GM21619 (cell line): Measurements from ENCODE around the gene CAPZA1.

Source experiments
- ATAC-seq: cut with Tn5 transposase; IDR thresholded peaks from one replicate; pipeline ENCODE4 v1.9.1; 2021; ENCODE audit not compliant: unreplicated experiment

CAPZA1 gene

DNA sequence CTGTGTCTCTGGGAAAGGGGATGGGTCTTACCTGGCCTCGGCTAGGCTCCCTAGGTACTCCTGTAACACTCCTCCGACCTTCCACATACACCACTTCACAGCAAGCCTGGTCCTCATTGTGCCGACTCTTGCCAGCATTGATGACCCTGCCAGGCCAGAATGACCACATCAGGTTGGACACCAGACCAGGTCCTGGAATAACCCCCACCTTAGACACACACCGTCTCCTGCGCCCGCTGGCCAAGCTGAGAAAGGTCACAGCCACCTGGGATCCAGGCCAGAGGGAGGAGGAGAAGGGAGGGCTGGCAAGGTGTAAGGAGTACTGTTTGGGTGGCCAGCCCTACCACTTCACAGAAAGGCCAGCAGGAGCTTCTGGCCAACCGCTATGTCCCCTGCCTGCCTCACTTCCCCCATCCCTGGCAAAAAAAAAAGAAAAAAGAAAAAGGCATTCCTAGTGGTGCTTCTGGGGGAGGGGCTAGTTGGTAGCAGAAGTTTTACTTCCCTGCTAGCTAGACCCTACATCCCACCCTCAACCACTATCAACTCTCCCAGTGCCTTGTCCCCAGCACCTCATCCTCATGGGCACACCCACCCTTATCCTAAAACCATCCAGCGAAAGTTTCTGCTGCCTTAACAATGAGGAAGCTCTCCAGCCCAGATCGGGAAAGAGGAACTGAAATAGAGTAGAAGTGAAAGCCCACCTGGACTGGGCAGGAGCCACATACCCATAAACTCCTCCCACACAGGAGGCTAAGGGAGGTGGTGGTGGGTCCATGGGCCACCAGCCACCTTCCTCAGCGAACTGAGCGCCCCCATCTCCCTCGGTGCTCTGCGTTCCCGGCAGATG lies 94.1 kb downstream of the CAPZA1 start:
- ATAC-seq, result no peak

- no peak for ATAC-seq
These were observed 95.0 kb downstream of the CAPZA1 start for GRCh38 chr1:112714313-112715263.

- peak; percentile 77 for ATAC-seq
These were observed 95.8 kb downstream of the CAPZA1 start, which contains the start of gene PPM1J for GRCh38 chr1:112715264-112716053. TSS of gene PPM1J (minus strand) at chr1:112715332. CDS start at chr1:112715301, 31 bp downstream.

DNA sequence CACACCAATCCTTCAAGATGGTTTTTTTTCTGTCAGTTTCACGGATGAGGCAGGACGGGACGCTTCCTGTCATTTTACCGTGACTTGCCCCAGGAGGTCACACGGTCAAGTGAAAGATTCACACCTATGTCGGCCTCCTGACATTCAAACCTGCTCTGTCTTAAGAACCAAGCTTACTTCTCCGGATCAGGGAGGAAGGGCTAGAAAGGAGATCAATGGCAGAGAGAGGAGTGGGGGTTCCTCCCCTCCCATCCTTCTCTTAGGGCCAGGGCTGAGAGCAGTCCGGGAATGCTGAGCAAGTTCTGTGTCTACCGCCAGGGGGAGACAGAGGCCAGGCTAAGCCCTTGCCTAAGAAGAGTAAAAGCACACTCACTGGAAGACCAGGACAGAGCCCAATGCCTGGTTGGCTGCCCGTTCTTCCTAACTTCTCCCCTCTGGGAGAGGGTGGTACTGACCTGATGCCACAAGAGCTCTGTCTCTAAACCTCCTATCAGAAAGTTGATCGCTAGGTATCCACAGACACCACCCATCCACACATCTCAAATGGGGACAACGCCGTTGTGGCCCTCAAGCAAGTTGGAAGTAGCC lies 96.6 kb downstream of the CAPZA1 start:
- ATAC-seq, result peak; percentile 37

DNA sequence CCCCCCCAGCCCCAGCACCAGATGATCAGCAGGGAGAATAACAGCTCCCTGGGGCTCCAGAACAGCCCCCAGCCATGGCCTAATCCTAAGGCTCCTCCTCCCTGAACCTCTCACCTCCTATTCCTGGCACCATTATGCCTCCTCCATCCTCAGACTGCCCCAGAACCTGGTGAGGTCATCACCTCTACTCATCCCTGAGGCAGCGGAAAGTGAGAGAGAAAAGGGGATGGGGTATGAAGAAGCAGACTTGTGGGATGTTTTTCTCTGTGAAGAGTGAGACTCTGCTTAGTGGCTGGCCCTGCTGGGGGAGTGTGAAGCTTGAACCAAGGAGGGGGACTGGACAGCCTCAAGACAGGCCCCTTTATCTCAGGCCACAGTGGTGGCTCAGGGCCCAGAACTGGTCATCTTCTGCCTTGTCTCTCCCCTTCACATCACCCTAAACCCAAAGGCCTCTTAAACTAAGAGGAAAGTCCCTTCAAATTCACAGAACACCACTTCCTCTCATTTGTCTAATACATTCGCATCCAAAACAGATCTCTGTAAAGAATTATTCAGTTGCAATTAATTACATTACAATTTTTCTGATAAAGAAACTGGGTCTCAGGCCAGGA lies 97.7 kb downstream of the CAPZA1 start:
- ATAC-seq, result no peak

DNA sequence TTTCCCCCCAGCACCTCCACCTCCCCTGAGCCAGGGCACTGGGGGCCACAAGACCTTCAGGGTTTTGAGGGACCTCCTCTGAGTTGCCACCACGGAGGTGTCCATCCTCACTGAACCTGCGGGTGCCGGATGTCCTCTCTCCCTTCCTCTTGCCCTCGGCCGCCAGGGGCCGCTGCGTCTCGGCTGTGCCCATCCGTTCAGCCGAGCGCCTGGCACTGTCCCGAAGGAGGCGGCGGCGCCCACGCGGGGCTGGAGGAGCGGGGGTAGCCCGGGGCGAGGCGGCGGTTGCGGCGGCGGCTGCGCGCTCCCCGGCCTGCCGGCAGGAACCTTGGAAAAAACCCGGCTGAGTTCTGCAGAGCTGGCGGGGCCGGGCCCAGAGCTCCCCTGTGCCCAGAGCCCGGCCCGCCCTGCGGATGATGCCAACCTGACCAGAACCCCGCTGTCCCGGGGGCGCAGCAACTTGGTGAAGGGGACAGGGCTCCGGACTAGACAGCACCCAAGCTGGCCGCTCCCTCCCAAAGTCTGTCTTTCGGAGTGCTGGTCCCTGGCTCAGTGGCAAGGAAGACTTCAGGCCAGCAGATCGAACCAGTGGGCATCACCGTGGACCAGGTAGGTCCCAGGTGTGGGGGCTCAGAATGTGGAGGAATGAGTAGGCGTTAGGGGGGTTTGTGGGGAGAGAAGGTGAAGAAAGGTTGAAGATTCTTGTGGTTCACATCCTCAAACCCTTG lies 99.2 kb downstream of the CAPZA1 start:
- ATAC-seq, result no peak

DNA sequence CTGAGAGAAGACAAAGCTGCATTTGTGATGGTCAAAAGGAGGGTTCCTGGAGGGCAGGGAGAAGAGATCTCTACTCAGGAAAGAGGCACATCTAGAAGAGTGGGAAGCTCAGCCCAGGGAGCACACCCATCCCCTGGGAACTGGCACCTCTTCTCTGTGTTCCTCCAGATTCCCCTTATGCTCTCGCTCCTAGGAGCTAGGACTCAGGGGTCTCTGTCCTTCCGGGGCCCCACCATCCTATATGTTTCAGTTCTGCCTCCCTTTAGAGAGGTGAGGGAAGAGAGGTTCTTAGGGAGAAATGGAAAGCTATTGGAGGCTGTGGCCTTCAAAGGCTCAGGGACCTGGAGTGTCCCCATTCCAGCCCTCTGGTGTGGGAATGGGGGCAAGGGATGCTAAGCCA lies 100.1 kb downstream of the CAPZA1 start:
- ATAC-seq, result no peak

DNA sequence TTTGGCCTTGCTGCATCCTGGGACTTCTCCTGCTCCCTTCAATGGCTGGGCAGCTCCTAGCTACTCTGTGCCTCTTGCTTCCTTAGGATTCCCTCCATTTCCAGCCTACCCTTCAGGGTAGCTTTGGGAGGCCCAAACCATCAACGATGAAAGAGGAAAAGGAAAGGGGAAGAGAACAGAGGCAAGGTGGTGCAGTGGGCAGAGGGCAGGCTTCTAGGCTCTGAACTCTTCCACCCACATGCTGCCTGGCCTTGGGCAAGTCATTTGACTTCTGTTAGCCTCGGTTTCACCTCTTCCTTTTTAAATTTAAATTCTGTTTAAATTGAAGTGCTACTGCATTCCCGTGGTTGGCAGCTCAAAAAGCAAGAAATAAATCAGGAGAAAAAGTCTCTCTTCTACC lies 101.2 kb downstream of the CAPZA1 start:
- no peak for ATAC-seq
